ENCODE data around the gene CCDC73.

DNA sequence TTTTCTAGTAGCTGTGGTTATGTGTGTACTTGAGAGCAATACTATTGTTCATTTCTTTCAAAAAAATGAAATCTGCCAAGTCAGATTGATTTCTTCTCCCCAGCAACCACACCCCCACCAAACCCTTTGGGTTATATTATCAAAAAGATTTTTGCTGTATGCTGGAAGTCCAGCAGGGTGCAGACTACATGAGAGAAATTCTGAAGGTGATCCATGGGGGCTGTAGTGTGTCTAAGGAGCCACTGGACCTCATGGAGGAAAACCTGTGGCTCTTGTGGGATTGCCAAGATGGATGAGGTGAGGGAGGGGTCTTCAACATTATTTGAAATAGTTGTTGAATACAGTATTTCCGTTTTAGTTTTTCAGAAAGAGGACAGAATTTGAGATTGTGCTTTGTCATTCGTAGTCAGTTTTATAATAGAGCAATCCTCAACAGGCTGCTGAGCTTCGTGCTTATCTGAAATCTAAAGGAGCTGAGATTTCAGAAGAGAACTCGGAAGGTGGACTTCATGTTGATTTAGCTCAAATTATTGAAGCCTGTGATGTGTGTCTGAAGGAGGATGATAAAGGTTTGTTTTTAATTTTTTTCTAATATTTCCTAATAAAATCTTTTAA lies 207.8 kb downstream of the CCDC73 start:
- TF ChIP-seq POLR2A (IDR thresholded peaks at IDR 0.05): no peak
- no peak for TF ChIP-seq POLR2AphosphoS5 (IDR thresholded peaks at IDR 0.05)
- TF ChIP-seq, protein P1, sequence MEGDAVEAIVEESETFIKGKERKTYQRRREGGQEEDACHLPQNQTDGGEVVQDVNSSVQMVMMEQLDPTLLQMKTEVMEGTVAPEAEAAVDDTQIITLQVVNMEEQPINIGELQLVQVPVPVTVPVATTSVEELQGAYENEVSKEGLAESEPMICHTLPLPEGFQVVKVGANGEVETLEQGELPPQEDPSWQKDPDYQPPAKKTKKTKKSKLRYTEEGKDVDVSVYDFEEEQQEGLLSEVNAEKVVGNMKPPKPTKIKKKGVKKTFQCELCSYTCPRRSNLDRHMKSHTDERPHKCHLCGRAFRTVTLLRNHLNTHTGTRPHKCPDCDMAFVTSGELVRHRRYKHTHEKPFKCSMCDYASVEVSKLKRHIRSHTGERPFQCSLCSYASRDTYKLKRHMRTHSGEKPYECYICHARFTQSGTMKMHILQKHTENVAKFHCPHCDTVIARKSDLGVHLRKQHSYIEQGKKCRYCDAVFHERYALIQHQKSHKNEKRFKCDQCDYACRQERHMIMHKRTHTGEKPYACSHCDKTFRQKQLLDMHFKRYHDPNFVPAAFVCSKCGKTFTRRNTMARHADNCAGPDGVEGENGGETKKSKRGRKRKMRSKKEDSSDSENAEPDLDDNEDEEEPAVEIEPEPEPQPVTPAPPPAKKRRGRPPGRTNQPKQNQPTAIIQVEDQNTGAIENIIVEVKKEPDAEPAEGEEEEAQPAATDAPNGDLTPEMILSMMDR (IDR thresholded peaks at IDR 0.05): no peak

Measured in upper lobe of left lung (tissue), 4 donors.